KBM-7 (cell line): Measurements from ENCODE around the gene ARHGAP1.
"Not testable (repeated sequence)": the region's sequence is repeated elsewhere in the genome, so short reads cannot be mapped to it uniquely, and the experiment has no call there.

Source experiments
- DNase-seq: peaks from one replicate; pipeline ENCODE4 v3.0.0-alpha.2; 2015
- in situ Hi-C: fragments of 300-500 bp; cut with MboI; formaldehyde crosslinking; loops from 2 replicates; pipeline ENCODE4 v1.14.3; 2020; ENCODE audit warnings: low sequenced_read_pairs, low pct_unique_long_range_greater_than_20kb, mixed read lengths

ARHGAP1 gene

GRCh38 chr11:46725338-46726205, 25.2 kb upstream of the ARHGAP1 start:
- in situ Hi-C loops = no loop called here
- no peak for DNase-seq

- in situ Hi-C loops = no loop called here
- no peak for DNase-seq
Measured at GRCh38 chr11:46724088-46724487, 23.7 kb upstream of the ARHGAP1 start.

- in situ Hi-C loops = no loop called here
- DNase-seq = no peak
Measured at GRCh38 chr11:46723359-46723680, 22.9 kb upstream of the ARHGAP1 start.

- DNase-seq = no peak
- in situ Hi-C loops = no loop called here
Measured at GRCh38 chr11:46722566-46723358, 22.3 kb upstream of the ARHGAP1 start.

GRCh38 chr11:46721286-46721685, 20.9 kb upstream of the ARHGAP1 start:
- in situ Hi-C loops = no loop called here
- DNase-seq = no peak

DNA sequence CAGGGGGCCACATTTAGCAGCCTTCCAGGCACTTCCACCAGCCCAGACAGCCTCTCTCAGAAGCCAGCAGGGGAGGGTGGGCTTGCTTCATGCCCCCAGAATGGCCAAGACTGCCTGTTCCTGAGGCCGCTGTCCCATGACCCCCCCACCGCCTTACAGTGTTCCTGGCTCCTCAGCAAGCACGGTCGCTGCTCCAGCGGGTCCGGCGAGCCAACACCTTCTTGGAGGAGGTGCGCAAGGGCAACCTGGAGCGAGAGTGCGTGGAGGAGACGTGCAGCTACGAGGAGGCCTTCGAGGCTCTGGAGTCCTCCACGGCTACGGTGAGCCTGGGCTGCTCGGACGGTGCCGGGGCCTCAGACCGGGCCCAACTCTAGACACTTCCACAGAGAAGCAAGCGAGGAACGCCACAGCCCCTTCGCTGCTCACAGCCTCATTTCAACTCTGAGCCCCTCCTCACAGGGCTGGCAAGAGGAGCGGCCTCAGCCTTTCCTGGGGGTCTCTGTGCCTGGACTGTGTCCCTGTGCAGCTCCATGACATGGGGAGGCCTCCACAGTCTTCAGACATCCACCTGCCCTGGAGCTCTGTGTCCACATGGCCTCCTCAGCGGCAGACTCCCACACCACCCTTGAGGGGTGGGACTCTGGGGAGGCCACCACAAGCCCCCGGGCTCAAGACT, 19.3 kb upstream of the ARHGAP1 start:
- in situ Hi-C loops = no loop called here
- no peak for DNase-seq

GRCh38 chr11:46719048-46719542, 18.7 kb upstream of the ARHGAP1 start, which contains the start of gene F2:
F2 (plus strand) TSS chr11:46719213; CDS start chr11:46719236, 23 bp downstream.
- no peak for DNase-seq
- in situ Hi-C loops = no loop called here

DNA sequence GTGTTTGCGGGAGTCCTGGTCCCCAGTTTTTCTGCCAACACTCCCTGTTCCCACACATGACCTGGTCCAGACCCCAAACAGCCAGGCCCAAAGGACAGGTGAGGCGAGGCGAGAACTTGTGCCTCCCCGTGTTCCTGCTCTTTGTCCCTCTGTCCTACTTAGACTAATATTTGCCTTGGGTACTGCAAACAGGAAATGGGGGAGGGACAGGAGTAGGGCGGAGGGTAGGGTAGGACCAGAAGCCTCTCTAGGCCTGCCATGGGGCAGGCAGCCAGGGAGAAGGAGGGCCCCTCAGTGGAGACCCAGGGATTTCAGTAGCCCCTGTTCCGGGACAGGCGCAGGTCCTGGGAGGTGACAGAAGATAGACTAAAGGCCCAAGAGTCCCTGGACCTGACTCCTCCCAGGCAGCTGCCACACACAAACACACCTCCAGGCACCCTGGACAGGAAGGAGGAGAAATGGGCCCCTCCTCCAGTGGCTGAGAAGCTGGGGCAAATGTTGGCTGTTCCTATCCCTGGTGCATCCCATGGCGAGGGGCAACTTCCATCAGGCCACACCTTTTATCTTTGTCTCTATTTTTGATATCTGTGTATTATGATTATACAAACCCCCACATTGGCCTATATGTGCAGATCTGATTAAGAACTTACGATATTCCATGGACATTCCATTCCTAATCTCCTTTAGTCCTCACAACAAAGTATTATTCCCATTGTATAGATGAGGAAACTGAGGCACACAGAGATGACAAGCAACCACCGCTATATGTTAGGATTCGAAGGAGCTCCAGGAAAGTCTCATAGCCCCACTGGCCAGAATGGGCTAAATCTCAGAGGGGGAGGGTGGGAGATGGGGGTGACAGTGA, 18.0 kb upstream of the ARHGAP1 start:
- in situ Hi-C loops = no loop called here
- no peak for DNase-seq

DNA sequence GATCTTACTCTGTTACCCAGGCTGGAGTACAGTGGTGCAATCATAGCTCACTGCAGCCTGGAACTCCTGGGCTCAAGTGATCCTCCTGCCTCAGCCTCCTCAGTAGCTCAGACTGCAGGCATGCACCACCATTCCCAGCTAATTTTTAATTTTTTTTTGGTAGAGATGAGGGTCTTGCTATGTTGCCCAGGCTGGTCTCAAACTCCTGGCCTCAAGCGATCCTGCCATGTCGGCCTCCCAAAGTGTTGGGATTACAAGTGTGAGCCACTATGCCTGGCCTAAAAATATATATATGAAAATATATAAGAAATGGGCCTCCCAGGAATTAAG, 17.4 kb upstream of the ARHGAP1 start:
- DNase-seq, in situ Hi-C loops: not testable (repeated sequence)

DNA sequence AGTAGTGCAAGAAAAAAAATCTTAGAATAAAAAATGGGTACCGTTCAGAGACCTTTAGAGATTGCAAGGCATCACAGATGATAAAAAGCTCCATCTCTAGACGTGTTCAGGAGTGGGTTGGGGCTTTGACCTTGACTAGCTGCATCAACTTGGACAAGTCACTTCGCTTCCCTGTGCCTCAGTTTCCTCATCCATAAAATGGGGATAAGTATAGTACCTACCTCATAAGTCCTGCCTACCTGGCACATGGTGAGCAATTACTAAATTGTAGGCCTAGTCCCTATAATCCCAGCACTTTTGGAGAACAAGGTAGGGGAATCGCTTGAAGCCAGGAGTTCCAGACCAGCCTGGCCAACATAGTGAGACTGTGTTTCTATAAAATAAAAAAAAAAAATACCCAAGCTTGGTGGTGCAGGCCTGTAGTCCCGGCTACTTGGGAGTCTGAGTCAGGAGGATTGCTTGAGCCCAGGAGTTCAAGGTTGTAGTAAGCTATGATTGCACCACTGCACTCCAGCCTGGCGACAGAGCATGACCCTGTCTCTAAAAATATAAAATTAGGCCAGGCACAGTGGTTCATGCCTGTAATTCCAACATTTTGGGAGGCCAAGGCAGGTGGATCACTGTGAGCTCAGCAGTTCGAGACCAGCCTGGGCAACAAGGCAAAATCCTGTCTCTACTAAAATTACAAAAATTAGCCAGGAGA, 12.6 kb upstream of the ARHGAP1 start:
- DNase-seq = no peak
- in situ Hi-C loops = no loop called here

GRCh38 chr11:46711303-46711702, 10.9 kb upstream of the ARHGAP1 start:
- in situ Hi-C loops = no loop called here
- DNase-seq = no peak

DNA sequence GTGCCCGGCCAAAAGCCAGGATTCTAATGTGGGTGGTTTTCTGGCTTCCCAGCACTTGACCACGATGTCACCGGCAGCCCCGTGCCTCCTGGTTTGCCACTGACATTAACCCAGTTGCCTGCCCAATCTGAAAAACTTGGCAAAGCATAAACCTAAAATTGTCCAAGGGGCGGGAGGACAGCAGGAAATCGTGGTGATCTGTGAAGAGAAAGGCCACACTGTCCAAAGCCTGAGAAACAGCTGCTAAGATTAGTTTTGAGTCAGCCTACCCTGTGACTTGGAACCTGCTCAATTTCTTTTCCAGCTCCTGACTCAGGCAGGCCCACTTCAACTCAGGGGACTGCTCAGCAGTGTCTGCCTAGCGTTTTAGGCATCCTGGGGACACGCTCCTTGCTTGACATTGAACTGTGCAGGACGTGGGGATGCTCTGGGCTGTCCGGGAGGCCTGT, 10.4 kb upstream of the ARHGAP1 start:
- DNase-seq = no peak
- in situ Hi-C loops = no loop called here

DNA sequence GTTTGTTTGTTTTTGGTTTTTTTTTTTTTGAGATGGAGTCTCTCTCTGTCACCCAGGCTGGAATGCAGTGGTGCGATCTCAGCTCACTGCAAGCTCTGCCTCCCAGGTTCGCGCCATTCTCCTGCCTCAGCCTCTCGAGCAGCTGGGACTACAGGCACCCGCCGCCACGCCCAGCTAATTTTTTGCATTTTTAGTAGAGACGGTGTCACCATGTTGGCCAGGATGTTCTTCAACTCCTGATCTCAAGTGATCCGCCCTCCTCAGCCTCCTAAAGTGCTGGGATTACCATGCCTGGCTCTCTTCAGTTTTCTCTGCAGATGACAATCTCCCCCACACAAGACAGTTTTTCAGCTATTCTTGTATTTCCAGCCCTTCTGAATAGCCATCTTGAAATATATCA, 8.9 kb upstream of the ARHGAP1 start:
- DNase-seq, in situ Hi-C loops: not testable (repeated sequence)

DNA sequence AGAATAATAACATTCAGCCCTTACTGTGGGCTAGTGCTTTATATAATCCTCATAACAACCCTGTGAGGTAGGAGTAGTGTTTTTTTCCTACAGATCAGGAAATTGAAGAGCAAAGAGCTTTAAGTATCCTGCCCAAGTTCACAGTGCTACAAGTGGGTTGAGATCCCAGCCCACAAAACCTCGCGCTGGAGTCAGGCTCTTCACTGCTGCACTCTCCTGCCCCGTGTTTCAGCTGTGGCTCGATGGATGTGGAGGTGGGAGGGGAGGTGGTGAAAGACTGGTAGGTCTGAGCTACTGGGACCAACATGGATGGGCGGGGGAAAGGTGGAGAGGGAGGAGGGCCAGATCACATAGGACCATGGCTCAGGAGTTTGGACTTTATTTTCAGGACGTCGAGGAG, 6.5 kb upstream of the ARHGAP1 start:
- no peak for DNase-seq
- in situ Hi-C loops = no loop called here

DNA sequence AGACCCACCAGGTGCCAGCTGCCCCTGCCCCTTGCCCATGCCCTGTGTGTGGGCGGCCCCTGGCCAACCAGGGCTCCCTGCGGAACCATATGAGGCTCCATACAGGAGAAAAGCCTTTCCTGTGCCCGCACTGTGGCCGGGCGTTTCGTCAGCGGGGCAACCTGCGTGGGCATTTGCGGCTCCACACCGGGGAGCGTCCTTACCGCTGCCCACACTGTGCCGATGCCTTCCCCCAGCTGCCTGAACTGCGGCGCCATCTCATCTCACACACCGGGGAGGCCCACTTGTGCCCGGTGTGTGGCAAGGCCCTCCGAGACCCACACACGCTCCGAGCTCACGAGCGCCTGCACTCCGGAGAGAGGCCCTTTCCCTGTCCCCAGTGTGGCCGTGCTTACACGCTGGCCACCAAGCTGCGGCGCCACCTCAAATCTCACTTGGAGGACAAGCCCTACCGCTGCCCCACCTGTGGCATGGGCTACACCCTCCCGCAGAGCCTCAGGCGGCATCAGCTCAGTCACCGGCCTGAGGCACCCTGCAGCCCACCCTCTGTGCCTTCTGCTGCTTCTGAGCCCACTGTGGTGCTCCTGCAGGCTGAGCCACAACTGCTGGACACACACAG, 4.8 kb upstream of the ARHGAP1 start:
- in situ Hi-C loops = no loop called here
- no peak for DNase-seq

DNA sequence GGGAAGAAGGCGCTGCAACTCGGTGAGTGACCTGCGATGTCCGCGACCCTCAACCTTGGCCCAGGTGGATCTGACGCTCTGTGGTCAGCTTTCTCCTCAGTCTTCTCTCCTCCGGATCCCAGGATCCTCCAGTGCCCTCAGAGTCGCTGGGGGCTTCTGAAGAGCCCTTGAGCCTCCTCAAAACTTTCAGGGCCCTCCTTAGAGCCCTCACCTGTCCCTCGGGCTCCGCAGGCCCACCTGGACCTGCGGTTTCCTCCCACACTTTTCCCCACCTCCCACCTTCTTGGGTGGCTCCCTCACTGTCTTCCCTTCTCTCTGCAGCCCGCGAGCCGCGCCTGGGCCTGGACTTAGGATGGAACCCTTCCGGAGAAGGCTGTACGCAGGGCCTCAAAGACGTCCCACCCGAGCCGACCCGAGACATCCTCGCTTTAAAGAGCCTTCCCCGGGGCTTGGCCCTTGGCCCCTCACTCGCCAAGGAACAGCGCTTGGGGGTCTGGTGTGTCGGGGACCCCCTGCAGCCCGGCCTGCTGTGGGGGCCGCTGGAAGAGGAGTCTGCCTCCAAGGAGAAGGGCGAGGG, 747 bp upstream of the ARHGAP1 start:
- in situ Hi-C loops = no loop called here

DNA sequence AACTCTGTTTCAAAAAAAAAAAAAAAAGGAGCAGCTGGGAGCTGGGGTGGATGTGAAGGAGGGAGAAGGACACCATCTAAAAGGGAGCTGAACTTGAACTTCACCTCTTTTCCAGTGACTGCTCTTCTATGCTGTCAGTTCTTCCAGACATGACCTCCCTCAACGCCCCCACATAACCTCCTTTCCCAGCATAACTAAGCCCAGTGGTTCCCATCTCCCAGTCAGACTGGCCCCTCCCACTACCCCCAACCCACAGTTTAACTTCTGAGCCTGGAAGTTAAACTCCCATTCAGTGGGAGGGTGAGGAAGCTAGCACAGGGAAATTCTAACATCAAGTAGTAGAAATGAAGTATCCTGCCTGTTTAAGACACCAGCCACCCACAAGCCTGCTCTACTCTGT, 1.8 kb downstream of the ARHGAP1 start:
- in situ Hi-C loops = loop anchor here (25.0 kb wide), 1 partner anchor 464 kb away; no protein-coding TSS in a partner anchor
- no peak for DNase-seq

More for the DNA sequence above, 747 bp upstream of the ARHGAP1 start:
- no peak for DNase-seq
